SW480 (cell line): Measurements from ENCODE around the gene ID4.
"Not testable (repeated sequence)": the region's sequence is repeated elsewhere in the genome, so short reads cannot be mapped to it uniquely, and the experiment has no call there.

ENCODE experiments used
- DNase-seq: peaks from one replicate; pipeline ENCODE4 v3.0.0-alpha.2; 2016; ENCODE audit warnings: low spot score

Gene ID4

DNA sequence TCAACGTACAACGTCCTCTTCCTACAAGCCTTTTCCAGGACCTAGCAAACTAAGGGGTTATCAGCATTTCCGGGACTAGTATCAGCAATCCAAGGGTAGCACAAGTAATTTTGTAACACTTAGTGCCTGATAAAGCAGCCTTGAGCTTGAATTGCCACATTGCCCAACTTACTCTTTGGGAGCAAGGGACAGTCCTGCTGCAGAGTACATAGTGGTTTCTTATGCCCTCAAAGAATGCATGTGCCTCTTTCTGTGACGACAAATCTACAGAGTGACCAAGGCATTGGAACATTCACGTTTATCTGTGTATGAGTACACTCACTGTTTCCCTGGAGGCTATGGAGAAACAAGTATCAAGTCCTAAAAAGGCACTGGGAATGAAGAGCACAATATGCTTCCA lies 3.2 kb upstream of the ID4 start:
- no peak for DNase-seq

- no peak for DNase-seq
Observed at GRCh38 chr6:19834858-19835257, 2.3 kb upstream of the ID4 start.

- DNase-seq: peak; percentile 28
Observed at GRCh38 chr6:19835605-19836004, 1.6 kb upstream of the ID4 start.

DNA sequence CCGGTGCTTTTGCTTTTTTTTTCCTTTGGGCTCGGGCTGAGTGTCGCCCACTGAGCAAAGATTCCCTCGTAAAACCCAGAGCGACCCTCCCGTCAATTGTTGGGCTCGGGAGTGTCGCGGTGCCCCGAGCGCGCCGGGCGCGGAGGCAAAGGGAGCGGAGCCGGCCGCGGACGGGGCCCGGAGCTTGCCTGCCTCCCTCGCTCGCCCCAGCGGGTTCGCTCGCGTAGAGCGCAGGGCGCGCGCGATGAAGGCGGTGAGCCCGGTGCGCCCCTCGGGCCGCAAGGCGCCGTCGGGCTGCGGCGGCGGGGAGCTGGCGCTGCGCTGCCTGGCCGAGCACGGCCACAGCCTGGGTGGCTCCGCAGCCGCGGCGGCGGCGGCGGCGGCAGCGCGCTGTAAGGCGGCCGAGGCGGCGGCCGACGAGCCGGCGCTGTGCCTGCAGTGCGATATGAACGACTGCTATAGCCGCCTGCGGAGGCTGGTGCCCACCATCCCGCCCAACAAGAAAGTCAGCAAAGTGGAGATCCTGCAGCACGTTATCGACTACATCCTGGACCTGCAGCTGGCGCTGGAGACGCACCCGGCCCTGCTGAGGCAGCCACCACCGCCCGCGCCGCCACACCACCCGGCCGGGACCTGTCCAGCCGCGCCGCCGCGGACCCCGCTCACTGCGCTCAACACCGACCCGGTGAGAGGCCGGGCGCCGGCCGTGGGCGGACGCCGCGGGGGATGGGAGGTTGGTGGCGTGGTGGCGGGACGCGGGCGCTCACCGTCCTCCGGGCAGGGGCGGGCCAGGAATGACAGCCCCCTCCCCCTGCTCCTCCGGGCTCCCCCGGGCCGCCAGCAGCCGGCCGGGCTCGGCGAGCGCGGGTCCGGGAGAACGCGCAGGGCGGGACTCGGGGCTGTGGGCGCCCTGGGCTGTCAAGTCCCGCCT lies 606 bp downstream of the ID4 start:
- DNase-seq: peak; percentile 26

DNA sequence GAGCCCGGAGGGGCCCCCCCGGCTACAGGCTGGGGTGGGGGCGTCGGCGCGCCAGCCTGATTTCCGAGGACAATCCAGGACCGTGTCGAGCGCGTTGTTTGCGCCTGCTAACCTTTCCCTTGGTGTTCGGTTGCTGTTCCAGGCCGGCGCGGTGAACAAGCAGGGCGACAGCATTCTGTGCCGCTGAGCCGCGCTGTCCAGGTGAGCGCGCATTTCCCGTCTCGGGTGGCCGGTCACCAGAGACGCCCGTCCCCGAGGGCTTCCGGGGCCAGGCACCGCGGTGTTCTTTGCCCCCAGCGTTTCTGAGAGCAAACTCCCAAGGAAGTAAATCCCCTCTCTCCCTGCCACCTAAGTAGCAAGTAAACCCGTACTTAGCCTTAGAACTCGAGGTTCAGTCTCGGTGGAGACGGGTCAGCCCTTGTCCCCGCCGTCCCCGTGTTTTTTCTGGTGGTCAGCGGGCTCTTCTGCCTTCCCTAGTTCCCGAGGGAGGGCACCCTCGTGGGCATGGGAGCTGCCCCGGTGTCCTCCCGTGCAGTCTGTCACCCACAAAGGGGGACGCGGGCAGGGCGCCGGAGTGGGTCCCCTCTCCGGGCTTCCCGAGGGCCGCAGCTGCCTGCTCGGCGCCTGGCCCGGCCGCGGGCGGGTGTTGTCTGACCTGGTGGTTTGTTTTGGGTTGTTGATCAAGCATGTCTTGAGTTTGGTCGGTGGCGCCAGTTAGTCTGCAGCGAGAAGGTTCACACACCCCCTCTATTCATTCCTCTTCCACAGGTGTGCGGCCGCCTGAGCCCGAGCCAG lies 1.5 kb downstream of the ID4 start:
- DNase-seq: peak; percentile 35

- DNase-seq: no peak
Observed at GRCh38 chr6:19839237-19839546, 2.0 kb downstream of the ID4 start.

DNA sequence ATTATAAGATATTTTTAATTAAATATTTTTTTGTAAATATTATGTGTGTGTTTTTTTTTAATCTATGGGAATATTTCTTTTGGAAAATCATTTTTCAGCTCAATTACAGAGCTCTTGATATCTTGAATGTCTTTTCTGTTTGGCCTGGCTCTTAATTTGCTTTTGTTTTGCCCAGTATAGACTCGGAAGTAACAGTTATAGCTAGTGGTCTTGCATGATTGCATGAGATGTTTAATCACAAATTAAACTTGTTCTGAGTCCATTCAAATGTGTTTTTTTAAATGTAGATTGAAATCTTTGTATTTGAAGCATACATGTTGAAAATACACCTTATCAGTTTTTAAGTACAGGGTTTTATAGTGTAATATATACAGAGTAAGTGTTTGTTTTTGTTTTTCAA lies 2.6 kb downstream of the ID4 start:
- no peak for DNase-seq

GRCh38 chr6:19841181-19841580 lies 4.0 kb downstream of the ID4 start:
- DNase-seq: no peak

- DNase-seq: no peak
Observed at GRCh38 chr6:19842030-19842615, 5.0 kb downstream of the ID4 start.

DNA sequence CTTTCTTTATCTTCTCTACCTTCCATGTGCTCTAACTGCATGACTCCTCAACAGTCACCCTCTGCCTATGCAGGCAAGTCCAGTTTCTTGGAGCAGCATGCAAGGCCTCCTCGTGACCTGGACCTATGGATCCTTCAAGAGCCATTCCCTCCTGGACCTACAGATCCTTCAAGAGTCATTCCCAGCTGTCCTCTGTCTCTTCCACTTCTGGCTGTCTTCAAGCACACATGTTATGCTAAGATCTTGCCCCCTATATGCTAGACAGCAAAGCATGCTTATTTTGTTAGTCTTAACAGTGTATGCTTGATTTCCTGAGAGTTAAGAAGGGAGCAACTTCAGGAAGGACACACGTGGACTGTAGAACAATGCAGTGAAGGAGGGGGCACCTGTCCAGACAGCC lies 7.5 kb downstream of the ID4 start:
- no peak for DNase-seq

- DNase-seq: no peak
Observed at GRCh38 chr6:19845266-19846041, 8.3 kb downstream of the ID4 start.

DNA sequence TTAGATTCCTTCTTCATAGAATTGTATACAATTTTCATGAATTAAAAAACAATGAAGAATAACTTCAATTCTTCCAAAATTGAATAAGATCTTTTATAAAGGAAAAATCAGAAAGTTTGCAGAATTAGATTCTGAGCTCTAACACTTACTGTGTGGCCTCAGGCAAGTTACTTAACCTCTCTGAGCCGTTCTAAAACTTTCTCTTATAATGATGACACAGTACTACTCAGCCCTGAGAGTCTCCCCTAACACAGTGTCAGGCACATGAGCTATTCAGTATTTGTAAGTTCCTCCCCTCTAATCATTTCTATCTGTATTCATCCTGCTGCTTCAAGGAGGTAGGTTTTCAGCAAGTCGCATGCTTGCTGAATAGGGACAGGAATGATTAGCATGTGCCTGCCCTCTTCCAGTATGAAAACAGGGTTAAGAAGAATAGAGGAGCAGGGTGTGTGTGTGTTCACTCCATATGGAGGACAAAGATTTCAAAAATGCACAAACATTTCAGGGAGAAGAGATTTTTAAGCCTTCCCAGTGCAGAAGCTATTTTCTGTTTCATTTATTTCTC lies 11.4 kb downstream of the ID4 start:
- DNase-seq: no peak

GRCh38 chr6:19849196-19849595 lies 12.0 kb downstream of the ID4 start:
- no peak for DNase-seq

- no peak for DNase-seq
Observed at GRCh38 chr6:19849755-19850154, 12.6 kb downstream of the ID4 start.

DNA sequence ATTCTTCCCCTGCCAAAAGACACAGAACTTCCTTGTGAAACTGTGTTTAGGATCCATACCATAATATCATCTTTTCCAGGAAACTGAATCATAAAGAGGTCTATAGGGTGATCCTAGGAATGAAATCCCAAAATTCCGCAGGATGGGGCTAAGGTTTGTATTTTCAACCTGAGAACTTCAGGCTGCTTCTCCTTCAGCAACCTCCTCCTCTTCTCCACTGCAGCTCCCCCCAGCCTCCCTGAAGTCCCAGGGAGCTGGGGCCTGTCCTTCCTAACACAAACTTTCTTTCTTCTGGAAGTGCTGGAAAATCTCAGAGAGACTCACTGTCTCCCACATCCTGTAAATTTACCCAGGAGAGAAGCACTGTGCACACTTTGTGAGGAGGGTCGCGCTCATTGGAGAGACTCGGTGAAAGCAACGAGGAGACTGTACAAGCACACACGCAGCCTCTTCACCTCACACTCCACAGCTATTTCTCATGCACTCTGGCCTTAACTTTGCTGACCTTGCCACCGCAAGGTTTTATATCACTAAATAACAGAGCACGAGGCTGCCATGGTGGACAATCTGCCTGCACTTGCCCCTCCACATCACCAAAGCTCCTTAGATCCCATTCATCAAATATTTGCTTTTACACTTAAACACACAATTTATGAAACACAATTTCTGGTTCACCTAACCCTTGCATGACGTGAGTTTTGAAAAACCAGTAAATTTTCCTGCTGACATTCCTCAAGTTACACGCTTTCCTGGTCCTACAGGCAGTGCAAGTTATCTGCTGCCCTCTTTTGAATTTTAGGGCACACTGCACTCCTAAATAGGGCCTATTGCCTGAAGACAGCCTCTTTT lies 14.3 kb downstream of the ID4 start:
- DNase-seq: peak; percentile 66

DNA sequence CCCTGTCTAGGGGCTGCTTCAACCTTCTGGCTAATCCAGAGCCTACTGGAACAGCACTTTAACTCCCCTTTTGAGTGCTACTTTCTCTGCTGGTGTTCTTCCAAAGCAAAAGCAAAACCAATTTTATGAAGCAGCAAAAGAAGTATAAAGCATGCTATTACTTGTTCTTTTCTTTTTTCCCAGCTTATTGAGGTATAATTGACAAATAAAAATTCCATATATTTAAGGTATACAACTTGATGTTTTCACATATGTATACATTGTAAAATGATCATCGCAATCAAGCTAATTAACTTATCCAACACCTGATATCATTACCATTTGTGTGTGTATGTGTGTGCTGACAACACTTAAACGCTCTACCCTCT lies 14.9 kb downstream of the ID4 start:
- no peak for DNase-seq

GRCh38 chr6:19852927-19853326 lies 15.8 kb downstream of the ID4 start:
- DNase-seq: no peak

DNA sequence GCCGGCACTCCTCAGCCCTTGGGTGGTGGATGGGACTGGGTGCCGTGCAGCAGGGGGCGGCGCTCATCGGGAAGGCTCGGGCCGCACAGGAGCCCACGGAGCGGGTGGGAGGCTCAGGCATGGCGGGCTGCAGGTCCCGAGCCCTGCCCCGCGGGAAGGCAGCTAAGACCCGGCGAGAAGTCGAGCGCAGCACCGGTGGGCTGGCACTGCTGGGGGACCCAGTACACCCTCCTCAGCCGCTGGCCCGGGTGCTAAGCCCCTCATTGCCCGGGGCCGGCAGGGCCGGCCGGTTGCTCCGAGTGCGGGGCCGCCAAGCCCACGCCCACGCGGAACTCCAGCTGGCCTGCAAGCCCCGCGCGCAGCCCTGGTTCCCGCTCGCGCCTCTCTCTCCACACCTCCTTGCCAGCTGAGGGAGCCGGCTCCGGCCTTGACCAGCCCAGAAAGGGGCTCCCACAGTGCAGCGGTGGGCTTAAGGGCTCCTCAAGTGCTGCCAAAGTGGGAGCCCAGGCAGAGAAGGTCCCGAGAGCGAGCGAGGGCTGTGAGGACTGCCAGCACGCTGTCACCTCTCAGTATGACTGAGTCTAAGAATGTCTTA lies 17.3 kb downstream of the ID4 start:
- DNase-seq: not testable (repeated sequence)

GRCh38 chr6:19855536-19855935 lies 18.4 kb downstream of the ID4 start:
- no peak for DNase-seq

GRCh38 chr6:19857139-19857538 lies 20.0 kb downstream of the ID4 start:
- no peak for DNase-seq

GRCh38 chr6:19857703-19858102 lies 20.5 kb downstream of the ID4 start:
- no peak for DNase-seq
